H7 (cell line): ENCODE results near the gene NOL4L. TPM values are rescaled to one million over a fixed set of nuclear protein-coding genes. Genes with fewer than 3 reads are reported as not detected.

Source experiments
- DNase-seq: peaks from one replicate; pipeline ENCODE4 v3.0.0; 2012
- H3K27me3 ChIP-seq: 2 replicates; pipeline ENCODE4 v1.6.0; 2011; ENCODE audit warnings: mild to moderate bottlenecking, low read length; ENCODE audit not compliant: control insufficient read depth, insufficient read depth
- H3K36me3 ChIP-seq: replicated peaks from 2 replicates; pipeline ENCODE4 v1.5.1; 2011; ENCODE audit warnings: low read length; ENCODE audit not compliant: control insufficient read depth, insufficient read depth
- H3K4me3 ChIP-seq: 2 replicates; pipeline ENCODE4 v1.5.1; 2011; ENCODE audit warnings: low read depth, mild to moderate bottlenecking, control low read depth, low read length, moderate library complexity; ENCODE audit not compliant: insufficient read depth
- total RNA-seq: library from RNA; depleted of rRNA; stranded (reverse); fragments of >200 nt; shearing (Covaris generic); gene quantifications from 2 replicates; pipeline ENCODE4 v1.2.3, GENCODE V29; 2014

The NOL4L gene
- total RNA-seq, 1 experiment from 2014 or later = 26.6 TPM

DNA sequence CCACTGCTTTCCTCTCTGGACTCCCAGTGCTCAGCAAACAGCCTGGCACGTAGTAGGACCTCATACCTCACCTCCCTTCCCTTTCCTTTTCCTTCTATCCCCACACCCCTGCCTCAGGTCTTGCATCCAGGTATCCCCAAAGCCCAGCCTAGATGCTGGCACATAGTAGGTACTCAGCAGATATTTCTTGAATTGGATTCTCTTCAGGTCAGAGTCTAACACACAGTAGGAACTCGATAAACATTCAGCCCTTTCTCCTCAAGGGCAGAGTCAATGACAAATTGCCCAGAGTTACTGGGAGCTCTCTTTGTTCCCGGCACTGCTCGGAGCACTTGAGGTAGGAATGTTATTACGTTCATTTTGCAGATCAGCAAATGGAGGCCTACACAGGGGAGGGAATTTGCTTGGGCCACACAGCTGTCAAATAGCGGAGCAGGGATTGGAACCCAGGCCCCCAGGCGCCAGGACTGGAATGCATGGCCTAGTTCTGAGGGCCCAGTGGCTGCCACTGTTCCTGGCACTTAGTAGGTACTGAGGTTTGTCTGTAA, 25.9 kb downstream of the NOL4L start:
- Histone ChIP-seq H3K4me3 (no peak overlapping the region), H3K36me3 (no peaks in the 10 kb centered on the region), H3K27me3 (no peaks in the 10 kb centered on the region)
- no peak for DNase-seq

DNA sequence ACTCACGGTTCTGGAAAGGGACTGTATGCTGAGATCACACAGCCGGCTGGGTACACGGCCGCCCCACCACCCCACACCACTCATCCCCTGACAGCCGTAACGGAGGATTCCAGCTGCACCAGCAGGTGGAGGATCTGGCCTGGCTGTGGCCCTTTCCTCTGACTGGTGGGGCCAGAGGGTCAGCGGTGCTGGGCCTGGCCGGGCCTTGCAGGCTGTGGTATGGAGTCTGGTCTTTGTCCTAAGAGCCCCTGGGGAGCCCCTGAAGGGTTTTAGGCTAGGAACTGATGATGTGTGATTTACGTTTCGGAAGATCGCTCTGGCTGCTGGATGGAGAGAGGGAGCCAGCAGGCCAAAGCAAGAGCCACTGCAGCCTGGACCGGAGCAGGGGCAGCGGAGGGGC, 26.6 kb downstream of the NOL4L start:
- no peaks in the 10 kb centered on the region for H3K27me3 ChIP-seq
- no peak overlapping the region for H3K4me3 ChIP-seq
- peak; percentile 77 for DNase-seq
- H3K36me3 ChIP-seq = no peaks in the 10 kb centered on the region

GRCh38 chr20:32557319-32557718, 27.8 kb downstream of the NOL4L start:
- Histone ChIP-seq H3K36me3 (no peaks in the 10 kb centered on the region), H3K27me3 (no peaks in the 10 kb centered on the region), H3K4me3 (no peak overlapping the region)
- DNase-seq = no peak

DNA sequence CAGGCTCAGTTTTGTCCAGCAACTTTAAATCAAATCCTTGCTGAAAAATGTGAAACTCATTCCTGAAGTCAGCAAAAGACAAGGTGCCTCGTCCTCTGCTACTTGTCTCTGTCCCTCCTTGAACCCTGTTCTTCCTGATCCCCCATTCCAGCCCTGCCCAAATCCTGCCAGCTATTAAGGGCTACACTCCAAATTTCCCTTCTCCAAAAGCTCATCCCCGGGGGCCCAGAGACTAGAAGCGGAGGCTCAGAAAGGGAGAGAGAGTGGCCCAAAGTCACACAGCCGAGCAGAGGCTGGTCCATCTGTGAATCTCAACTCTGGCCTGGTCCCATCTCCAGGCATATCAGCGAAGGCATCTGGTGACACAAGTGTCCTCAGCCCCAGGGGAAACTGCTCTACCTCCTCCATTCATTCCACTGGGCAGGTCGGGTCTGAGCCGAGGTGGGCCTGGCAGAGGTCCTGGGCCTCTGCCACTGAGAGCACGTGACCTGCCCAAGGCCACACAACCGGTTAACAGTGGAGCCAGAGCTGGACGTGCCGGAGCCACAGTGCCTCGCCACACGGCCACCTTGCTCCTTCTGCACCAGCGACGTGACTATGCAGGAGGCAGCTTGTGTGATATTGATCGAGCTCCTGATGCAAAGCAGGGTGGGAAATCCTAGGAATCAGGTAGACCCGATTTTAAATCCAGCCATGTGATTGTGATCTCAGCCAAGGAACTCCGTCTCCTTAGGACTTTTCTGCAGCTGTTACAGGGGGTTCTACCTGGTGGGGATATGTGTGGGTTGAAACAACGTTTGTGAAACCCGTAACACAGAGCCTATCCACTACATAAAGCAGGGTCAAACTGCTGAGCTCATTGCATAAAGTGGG, 28.6 kb downstream of the NOL4L start:
- Histone ChIP-seq H3K4me3 (no peak overlapping the region), H3K27me3 (no peaks in the 10 kb centered on the region), H3K36me3 (no peaks in the 10 kb centered on the region)
- DNase-seq = no peak

GRCh38 chr20:32555584-32555983, 29.5 kb downstream of the NOL4L start:
- Histone ChIP-seq H3K36me3 (no peaks in the 10 kb centered on the region), H3K27me3 (no peaks in the 10 kb centered on the region), H3K4me3 (no peak overlapping the region)
- no peak for DNase-seq

DNA sequence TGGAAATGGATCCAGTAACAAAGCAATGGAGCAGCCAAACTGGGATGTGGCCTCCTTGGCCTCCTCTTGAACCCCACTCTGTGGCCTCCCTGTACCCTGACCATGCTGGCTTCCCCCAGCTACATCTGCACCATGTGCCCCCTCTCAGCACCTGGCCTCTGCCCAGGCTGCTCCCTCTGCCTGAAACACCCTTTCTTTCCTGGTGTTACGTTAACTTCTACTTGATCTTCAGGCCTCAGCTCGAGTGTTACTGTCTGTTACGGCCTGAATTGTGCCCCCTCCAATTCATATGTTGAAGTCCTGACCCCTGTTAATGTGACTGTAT, 30.2 kb downstream of the NOL4L start:
- no peak overlapping the region for H3K4me3 ChIP-seq
- DNase-seq = no peak
- H3K27me3 ChIP-seq = no peaks in the 10 kb centered on the region
- H3K36me3 ChIP-seq = no peaks in the 10 kb centered on the region

DNA sequence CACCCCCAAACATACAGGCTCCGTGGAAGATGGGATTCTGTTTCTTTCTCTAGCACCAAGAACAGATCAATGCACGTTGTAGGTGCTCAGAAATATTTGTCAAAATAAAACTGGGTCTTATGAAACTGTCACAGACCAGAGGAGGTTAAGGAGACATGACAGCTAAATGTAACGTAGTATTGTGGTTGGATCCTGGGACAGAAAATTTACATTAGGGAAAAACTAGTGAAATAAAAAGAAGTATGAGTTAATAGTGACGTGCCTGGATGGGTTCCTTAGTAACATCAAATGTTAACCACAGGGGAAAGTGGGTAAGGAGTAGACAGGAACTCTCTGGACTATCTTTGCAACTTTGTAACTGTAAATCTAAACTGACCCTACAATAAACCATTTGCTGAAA, 31.5 kb downstream of the NOL4L start:
- Histone ChIP-seq H3K4me3 (no peak overlapping the region), H3K36me3 (no peaks in the 10 kb centered on the region), H3K27me3 (no peaks in the 10 kb centered on the region)
- DNase-seq = no peak

- no peak for DNase-seq
- H3K4me3 ChIP-seq = no peak overlapping the region
- H3K36me3 ChIP-seq = no peaks in the 10 kb centered on the region
- H3K27me3 ChIP-seq = no peaks in the 10 kb centered on the region
These were observed 33.4 kb downstream of the NOL4L start for GRCh38 chr20:32551693-32552092.

- no peak for DNase-seq
- H3K4me3 ChIP-seq = no peak overlapping the region
- H3K36me3 ChIP-seq = no peaks in the 10 kb centered on the region
- no peaks in the 10 kb centered on the region for H3K27me3 ChIP-seq
These were observed 35.3 kb downstream of the NOL4L start for GRCh38 chr20:32549842-32550241.

- Histone ChIP-seq H3K36me3 (no peaks in the 10 kb centered on the region), H3K27me3 (no peaks in the 10 kb centered on the region), H3K4me3 (no peak overlapping the region)
- DNase-seq = no peak
These were observed 37.4 kb downstream of the NOL4L start for GRCh38 chr20:32547753-32548034.

- no peak for DNase-seq
- Histone ChIP-seq H3K4me3 (no peak overlapping the region), H3K36me3 (no peaks in the 10 kb centered on the region), H3K27me3 (no peaks in the 10 kb centered on the region)
These were observed 38.0 kb downstream of the NOL4L start for GRCh38 chr20:32546918-32547752.

- no peak for DNase-seq
- no peak overlapping the region for H3K4me3 ChIP-seq
- 0 out of 2 replicates have a peak, but pooled peaks cover 1% of the 10 kb centered on the region for H3K27me3 ChIP-seq
- no peaks in the 10 kb centered on the region for H3K36me3 ChIP-seq
These were observed 40.0 kb downstream of the NOL4L start for GRCh38 chr20:32544893-32545840.

DNA sequence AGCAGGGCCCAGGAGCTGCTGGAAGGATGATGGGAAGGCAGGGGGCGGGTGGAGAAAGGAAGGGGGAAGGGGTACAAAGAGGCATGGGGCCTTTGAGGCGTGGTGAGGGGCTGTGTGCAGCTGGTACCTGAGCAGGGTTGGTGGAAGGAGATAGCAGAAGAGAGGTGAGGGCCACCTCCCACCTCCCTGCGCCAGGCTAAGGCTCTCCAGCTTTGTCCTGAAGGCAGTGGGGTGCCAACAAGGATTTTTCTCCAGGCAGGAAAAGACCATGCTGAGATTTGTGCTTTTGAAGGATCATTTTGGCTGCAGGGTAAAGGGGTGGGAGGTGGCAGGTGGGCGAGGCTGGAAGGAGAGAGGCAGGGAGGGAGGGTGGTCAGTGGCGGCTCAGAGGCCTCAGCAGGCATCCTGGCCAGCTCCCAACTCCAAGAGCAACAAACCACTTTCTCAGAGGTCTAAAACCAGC, 40.8 kb downstream of the NOL4L start:
- Histone ChIP-seq H3K36me3 (no peaks in the 10 kb centered on the region), H3K4me3 (no peak overlapping the region), H3K27me3 (peaks cover 2% of the 10 kb centered on the region; the same call in 1 of the 2 replicates)
- no peak for DNase-seq

GRCh38 chr20:32543570-32544259, 41.4 kb downstream of the NOL4L start:
- Histone ChIP-seq H3K27me3 (peaks cover 2% of the 10 kb centered on the region; the same call in 1 of the 2 replicates), H3K4me3 (no peak overlapping the region), H3K36me3 (no peaks in the 10 kb centered on the region)
- DNase-seq = no peak
